ENCODE measurements around the gene CLSTN1. TPM values are rescaled to one million over a fixed set of nuclear protein-coding genes. Genes with fewer than 3 reads are reported as not detected.

Gene CLSTN1
- total and polyA plus RNA-seq, 10 of the 15 experiments (the other 5 are each of a cell fraction or from before 2014, with no cell fraction given), result 2.7 to 64.4 (median 23.2) TPM

DNA sequence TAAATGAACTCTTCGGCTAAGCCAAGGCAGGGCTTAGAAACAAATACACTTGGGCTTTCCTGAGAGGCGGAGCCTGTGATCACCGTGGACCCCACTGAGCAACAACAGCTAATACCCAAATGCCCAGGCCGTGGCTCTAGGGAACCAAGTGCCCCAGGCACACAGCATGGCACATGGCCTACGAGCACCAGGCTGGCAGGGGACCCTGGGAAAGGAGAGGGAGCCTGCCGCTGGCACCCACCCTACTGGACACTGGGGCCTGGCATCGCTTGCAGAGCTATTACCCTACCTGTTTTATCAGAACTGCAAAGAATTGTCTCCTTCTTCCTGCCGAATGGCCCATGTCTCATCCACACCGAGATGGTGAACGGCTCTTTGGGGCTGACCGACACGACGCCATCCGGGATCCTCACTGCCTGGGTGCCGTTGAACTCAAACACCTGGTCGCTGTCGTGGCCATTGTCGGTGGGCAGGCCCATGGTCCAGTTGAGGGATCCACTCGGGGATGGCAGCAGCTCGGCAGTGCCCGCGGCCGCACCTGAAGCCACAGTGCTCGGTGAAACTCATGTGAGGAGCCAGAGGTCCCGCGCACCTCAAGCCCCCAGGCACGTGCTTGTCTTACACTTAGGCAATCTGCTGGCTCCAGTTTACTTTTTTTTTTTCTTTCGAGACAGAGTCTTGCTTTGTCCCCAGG, 79.5 kb downstream of the CLSTN1 start:
- Histone ChIP-seq H3K4me2 (ENCODE audit: control insufficient read depth, insufficient read depth) (no peak overlapping the region), H2AFZ (ENCODE audit: control insufficient read depth, low read depth, low read length) (no peak overlapping the region), H3K27me3 (replicated peaks in 1 of 2; ENCODE audit: control insufficient read depth in 2 of 2, insufficient read depth in 2 of 2, low read length in 1 of 2) (no peaks in the 10 kb centered on the region), H3K4me3 (no peak overlapping the region), H3K9ac (ENCODE audit: control insufficient read depth, insufficient read depth, low read length) (no peak overlapping the region), H3K79me2 (ENCODE audit: control insufficient read depth, insufficient read depth, low read length) (no peaks in the 10 kb centered on the region), H3K9me3 (replicated peaks; ENCODE audit: control insufficient read depth, insufficient read depth, low read length) (no peaks in the 10 kb centered on the region), H3K36me3 (ENCODE audit: control insufficient read depth in 2 of 2, insufficient read depth in 2 of 2, low read length in 1 of 2) (peaks cover 9 to 17% of the 10 kb centered on the region in 2 experiments; a peak in 3 of 4 replicates), H4K20me1 (ENCODE audit: control insufficient read depth, insufficient read depth) (no peaks in the 10 kb centered on the region), H3K27ac (ENCODE audit: control insufficient read depth, insufficient read depth) (no peak overlapping the region), H3K4me1 (ENCODE audit: control insufficient read depth, insufficient read depth, low read length) (no peaks in the 10 kb centered on the region)
- TF ChIP-seq POLR2AphosphoS2 (IDR thresholded peaks at IDR 0.05; ENCODE audit: low read depth, low read length) (no peak), FOXK2 (IDR thresholded peaks at IDR 0.05) (no peak), SUPT20H (IDR thresholded peaks at IDR 0.05; ENCODE audit: borderline replicate concordance, control insufficient read depth, low read depth, low read length) (no peak), EED (IDR thresholded peaks at IDR 0.05; ENCODE audit: low read depth) (no peak), POU2F2 (IDR thresholded peaks at IDR 0.05; ENCODE audit: borderline replicate concordance, low read depth, low read length) (no peak), NFIC (IDR thresholded peaks at IDR 0.05; ENCODE audit: low read depth, low read length) (no peak), RAD21 (IDR thresholded peaks at IDR 0.05; ENCODE audit: insufficient read depth, low read depth, low read length) (no peak), ZNF207 (IDR thresholded peaks at IDR 0.05; ENCODE audit: borderline replicate concordance) (no peak), NBN (IDR thresholded peaks at IDR 0.05) (no peak), CHD1 (IDR thresholded peaks at IDR 0.05; ENCODE audit: low read depth, low read length) (no peak), TCF7 (IDR thresholded peaks at IDR 0.05; ENCODE audit: borderline replicate concordance) (no peak), ETV6 (conservative IDR thresholded peaks at IDR 0.05 in 1 of 2, IDR thresholded peaks at IDR 0.05 in 1 of 2; ENCODE audit: borderline replicate concordance in 1 of 2, low read depth in 1 of 2) (no peak), SMAD1 (IDR thresholded peaks at IDR 0.05; ENCODE audit: low read depth, partially characterized antibody) (no peak)
- TF ChIP-seq, protein P1, sequence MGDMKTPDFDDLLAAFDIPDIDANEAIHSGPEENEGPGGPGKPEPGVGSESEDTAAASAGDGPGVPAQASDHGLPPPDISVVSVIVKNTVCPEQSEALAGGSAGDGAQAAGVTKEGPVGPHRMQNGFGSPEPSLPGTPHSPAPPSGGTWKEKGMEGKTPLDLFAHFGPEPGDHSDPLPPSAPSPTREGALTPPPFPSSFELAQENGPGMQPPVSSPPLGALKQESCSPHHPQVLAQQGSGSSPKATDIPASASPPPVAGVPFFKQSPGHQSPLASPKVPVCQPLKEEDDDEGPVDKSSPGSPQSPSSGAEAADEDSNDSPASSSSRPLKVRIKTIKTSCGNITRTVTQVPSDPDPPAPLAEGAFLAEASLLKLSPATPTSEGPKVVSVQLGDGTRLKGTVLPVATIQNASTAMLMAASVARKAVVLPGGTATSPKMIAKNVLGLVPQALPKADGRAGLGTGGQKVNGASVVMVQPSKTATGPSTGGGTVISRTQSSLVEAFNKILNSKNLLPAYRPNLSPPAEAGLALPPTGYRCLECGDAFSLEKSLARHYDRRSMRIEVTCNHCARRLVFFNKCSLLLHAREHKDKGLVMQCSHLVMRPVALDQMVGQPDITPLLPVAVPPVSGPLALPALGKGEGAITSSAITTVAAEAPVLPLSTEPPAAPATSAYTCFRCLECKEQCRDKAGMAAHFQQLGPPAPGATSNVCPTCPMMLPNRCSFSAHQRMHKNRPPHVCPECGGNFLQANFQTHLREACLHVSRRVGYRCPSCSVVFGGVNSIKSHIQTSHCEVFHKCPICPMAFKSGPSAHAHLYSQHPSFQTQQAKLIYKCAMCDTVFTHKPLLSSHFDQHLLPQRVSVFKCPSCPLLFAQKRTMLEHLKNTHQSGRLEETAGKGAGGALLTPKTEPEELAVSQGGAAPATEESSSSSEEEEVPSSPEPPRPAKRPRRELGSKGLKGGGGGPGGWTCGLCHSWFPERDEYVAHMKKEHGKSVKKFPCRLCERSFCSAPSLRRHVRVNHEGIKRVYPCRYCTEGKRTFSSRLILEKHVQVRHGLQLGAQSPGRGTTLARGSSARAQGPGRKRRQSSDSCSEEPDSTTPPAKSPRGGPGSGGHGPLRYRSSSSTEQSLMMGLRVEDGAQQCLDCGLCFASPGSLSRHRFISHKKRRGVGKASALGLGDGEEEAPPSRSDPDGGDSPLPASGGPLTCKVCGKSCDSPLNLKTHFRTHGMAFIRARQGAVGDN (IDR thresholded peaks at IDR 0.05), result no peak
- TF ChIP-seq, protein P2, sequence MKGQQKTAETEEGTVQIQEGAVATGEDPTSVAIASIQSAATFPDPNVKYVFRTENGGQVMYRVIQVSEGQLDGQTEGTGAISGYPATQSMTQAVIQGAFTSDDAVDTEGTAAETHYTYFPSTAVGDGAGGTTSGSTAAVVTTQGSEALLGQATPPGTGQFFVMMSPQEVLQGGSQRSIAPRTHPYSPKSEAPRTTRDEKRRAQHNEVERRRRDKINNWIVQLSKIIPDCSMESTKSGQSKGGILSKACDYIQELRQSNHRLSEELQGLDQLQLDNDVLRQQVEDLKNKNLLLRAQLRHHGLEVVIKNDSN (IDR thresholded peaks at IDR 0.05; ENCODE audit: borderline replicate concordance, extremely low read length, insufficient read depth, low read depth, low read length), result no peak
- in situ Hi-C loops (cut with MboI) (no loop called here), intact Hi-C loops (cut with micrococcal nuclease; ENCODE audit: unreplicated experiment) (no loop called here)
- FAIRE-seq (no peak), ATAC-seq (no peak), DNase-seq (ENCODE audit: low read depth, low spot score) (no peak)
- BruUV-seq (replicated peaks), result no TSS peak
- CTCF ChIA-PET, result no interaction called here
- 92% methylated on average over 28 of the region's 28 CpGs for WGBS (ENCODE audit: insufficient coverage, insufficient replicate concordance, low lambda C conversion rate, missing lambda C conversion rate)
- SMC1A ChIA-PET (ENCODE audit: uncharacterized antibody, unreplicated experiment), result no interaction called here
- RAD21 ChIA-PET (ENCODE audit: unreplicated experiment), result no interaction called here
- POLR2A ChIA-PET, result interaction anchor here (0.6 kb wide), 1 partner anchor 779 kb away, joined by 3 read pairs; no protein-coding TSS in a partner anchor
